Aorta (tissue), 5 donors: ENCODE measurements around the gene ADAMTS6. TPM values are rescaled to one million over a fixed set of nuclear protein-coding genes. Genes with fewer than 3 reads are reported as not detected.
A peak's percentile ranks its signal among the peaks of the same experiment; 100 is the strongest.

ENCODE experiments used
- ATAC-seq: fragments of 200-7000 bp; cut with Tn5 transposase; one replicate; pipeline ENCODE4 v1.9.1; 2022; ENCODE audit warnings: moderate library complexity; ENCODE audit not compliant: low FRiP score
- DNase-seq, 2 donors: peaks; one replicate each; pipeline ENCODE4 v3.0.0-alpha.2; 2020
- H3K27ac ChIP-seq, 2 donors: one replicate each; pipeline ENCODE4 v1.5.1; 2013; ENCODE audit warnings: low read length in 2 of 2, mild to moderate bottlenecking in 2 of 2, moderate library complexity in 2 of 2, control low read depth in 1 of 2, inconsistent platforms in 1 of 2, low read depth in 1 of 2
- H3K27me3 ChIP-seq, 2 donors: one replicate each; pipeline ENCODE4 v1.6.1; 2013; ENCODE audit warnings: control low read depth in 1 of 2, low read length in 1 of 2, mild to moderate bottlenecking in 1 of 2, moderate library complexity in 1 of 2; ENCODE audit not compliant: insufficient read depth in 2 of 2, control insufficient read depth in 1 of 2
- H3K36me3 ChIP-seq, 2 donors: one replicate each; pipeline ENCODE4 v1.6.1; 2013; ENCODE audit warnings: control low read depth in 1 of 2, low read length in 1 of 2, mild to moderate bottlenecking in 1 of 2; ENCODE audit not compliant: insufficient read depth in 2 of 2, control insufficient read depth in 1 of 2
- H3K4me1 ChIP-seq, 2 donors: one replicate each; pipeline ENCODE4 v1.6.1; 2013; ENCODE audit warnings: low read length in 2 of 2, control low read depth in 1 of 2, mild to moderate bottlenecking in 1 of 2, moderate library complexity in 1 of 2; ENCODE audit not compliant: insufficient read depth in 2 of 2, control insufficient read depth in 1 of 2
- H3K4me3 ChIP-seq, 2 donors: one replicate each; pipeline ENCODE4 v1.5.1; 2013; ENCODE audit warnings: low read length in 2 of 2, control low read depth in 1 of 2, mild to moderate bottlenecking in 1 of 2
- H3K9me3 ChIP-seq: one replicate; pipeline ENCODE4 v1.6.1; 2013; ENCODE audit warnings: mild to moderate bottlenecking, low read length; ENCODE audit not compliant: control insufficient read depth
- WGBS, 2 donors: extraction: QIAGEN DNeasy Blood & Tissue Kit; methylation state at CpG; one replicate each; pipeline ENCODE4 v1.1.7; 2013; 5-methylcytosine and 5-hydroxymethylcytosine counted together
- intact Hi-C, 2 donors: fragments of 100-400 bp; cut with DNase I; formaldehyde crosslinking; loops; one replicate each; pipeline versions ENCODE4 v1.14.2 to v1.15.0; 2022
- polyA plus RNA-seq, 2 donors: library from polyadenylated mRNA; stranded (reverse); fragments of 200-250 nt; gene quantifications; one replicate each; pipeline ENCODE4 v1.2.3, GENCODE V29; 2013
- total RNA-seq, 2 donors: library from RNA; stranded (reverse); fragmentation: NEBNext Ultra II Directional; extraction: Animal tissue kit (Norgen Biotek cat#: 25700); gene quantifications; one replicate each; pipeline ENCODE4 v1.2.1, GENCODE V29; 2021
- donor health status: healthy with polysubstance abuse.
- donor health status: Bipolar disorder and iron deficiency.
- donor health status: DM: no; HTN: no; CAD: no.
- donor health status: DM: no; HTN: no; CAD: no.
- donor health status: DM: yes; HTN: yes; CAD: no.

ADAMTS6 gene
- total and polyA plus RNA-seq, 4 donors: 0.31 to 11.5 (median 4.3) TPM

DNA sequence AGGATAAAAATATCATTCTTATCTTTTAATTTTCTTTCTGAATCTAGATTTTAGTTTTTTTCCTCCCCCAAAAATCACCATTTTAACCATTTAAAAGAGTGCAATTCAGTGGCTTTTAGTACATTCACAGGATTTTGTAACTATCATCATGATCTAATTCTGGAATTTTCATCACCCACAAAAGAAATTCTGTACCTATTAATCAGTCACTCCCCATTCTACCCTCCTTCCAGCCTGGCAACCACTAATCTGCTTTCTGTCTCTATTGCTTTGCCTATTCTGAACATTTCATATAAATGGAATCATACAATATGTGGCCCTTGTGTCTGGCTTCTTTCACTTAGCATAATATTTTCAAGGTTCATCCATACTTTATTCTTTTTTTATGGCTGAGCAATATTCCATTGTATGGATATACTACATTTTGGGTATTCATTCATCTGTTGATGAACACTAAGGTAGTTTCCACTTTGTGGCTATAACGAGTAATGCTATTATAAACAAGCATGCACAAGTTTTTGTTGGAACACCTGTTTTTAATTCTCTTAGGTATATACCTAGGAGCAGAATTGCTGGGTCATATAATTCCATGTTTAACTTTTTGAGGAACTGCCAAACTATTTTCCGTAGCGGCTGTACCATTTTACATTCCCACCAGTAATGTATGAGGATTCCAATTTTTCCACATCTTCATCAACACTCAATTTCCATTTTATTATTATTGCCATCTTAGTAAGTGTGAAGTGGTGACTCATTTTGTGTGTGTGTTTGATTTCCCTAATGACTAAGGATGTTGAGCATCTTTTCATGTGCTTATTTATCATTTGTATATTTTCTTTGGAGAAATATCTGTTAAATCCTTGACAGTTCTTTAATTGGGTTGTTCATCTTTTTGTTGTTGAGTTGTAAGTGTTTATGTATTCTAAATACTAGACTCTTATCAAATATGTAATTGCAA, 372.7 kb downstream of the ADAMTS6 start:
- WGBS, 2 donors: 77 to 78% methylated on average over 3 of the region's 3 CpGs
- intact Hi-C loops: loop anchor here (10.0 kb wide), 2 partner anchors 74 to 256 kb away; no protein-coding TSS in a partner anchor
- Histone ChIP-seq H3K27ac (no peak overlapping the region), H3K4me1 (no peaks in the 10 kb centered on the region), H3K4me3 (no peak overlapping the region), H3K27me3 (no peaks in the 10 kb centered on the region), H3K9me3 (no peaks in the 10 kb centered on the region), H3K36me3 (no peaks in the 10 kb centered on the region)
- DNase-seq (no peak), ATAC-seq (no peak)

DNA sequence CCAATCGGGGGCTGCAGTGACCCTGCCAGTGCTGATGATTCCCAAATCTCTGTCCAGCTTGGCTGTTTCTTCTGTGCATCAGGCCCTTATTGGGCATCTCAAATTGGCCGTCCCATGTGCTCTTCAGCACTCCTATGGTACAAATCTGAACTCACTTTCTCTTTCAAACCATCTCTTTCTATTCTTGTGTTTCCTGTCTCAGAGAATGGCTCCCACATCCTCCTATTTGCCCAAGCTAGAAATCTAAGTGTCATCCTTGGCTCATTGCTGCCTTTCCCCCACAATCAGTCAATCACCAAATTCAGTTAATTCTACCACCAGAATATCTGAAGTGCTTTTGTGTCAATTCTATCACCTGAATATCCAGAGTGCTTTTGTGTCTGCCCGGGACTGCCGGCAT, 376.4 kb downstream of the ADAMTS6 start:
- no peak for ATAC-seq
- 96 to 98% methylated on average over 4 of the region's 4 CpGs for WGBS, 2 donors
- Histone ChIP-seq H3K4me3 (no peak overlapping the region), H3K9me3 (no peaks in the 10 kb centered on the region), H3K27ac (no peak overlapping the region), H3K4me1 (peaks cover 0 to 3% of the 10 kb centered on the region in 2 donors), H3K36me3 (no peaks in the 10 kb centered on the region), H3K27me3 (no peaks in the 10 kb centered on the region)
- intact Hi-C loops: loop anchor here (10.0 kb wide), 2 partner anchors 70 to 260 kb away; no protein-coding TSS in a partner anchor
- no peak for DNase-seq

DNA sequence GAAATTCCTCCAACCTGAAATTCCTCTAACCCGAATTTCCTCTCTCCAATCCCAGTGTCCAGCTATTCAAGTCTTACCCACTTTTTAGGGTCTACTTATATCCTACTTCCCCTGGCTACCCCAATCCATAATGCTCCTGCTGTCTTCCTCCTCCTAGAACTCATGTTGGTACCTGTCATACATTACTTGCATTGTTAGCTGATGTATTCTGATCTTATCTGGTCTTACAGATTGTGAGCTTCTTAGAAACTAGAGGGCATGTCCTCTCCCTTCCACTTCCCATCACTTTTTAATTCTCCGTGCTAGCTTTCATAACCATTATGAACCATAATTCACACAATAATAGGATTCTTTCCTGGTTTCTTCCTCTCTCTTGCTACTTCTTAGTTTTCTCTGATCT, 376.9 kb downstream of the ADAMTS6 start:
- ATAC-seq (no peak), DNase-seq (no peak)
- peaks cover 0 to 3% of the 10 kb centered on the region in 2 donors for H3K4me1 ChIP-seq
- H3K4me3 ChIP-seq: no peak overlapping the region
- 87 to 92% methylated on average over 2 of the region's 2 CpGs for WGBS, 2 donors
- no peaks in the 10 kb centered on the region for H3K36me3 ChIP-seq
- intact Hi-C loops: loop anchor here (5.0 to 10.0 kb wide), 5 partner anchors 43 to 377 kb away; partner anchors contain the start of gene ADAMTS6 (in 1 of the 2)
- H3K27ac ChIP-seq: no peak overlapping the region
- H3K9me3 ChIP-seq: no peaks in the 10 kb centered on the region
- H3K27me3 ChIP-seq: no peaks in the 10 kb centered on the region

DNA sequence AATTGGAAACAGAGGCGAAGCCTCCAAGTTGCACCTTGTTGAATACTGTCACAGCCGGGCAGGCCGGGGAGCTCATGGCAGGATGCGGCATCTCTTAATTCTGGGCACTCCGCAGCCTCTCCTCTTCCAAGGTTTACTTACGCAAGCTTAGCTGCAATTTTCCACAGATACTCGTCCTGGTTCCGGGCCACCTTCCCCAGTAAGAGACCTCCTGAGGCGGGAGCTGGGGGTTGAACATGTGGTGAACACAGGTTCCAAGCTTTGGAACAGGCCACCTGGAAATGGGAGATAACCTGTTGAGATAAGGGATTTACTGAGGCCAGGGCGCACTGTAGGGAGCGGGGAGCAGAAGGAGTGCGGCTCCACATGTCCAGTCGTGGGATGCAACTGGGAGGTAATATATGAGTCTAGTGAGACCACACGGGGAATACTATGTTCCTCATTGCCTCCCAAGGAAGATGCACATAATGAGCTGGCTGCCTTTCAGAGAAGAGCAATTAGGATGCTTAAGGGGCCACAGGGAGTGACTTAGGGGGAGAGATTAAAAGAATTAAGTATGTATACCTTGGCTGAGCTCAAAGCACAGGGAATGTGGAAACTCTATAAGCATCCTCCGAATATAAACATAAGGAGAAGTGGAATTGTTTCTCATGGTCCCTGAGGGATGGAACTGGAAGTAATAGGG, 377.8 kb downstream of the ADAMTS6 start:
- H3K27me3 ChIP-seq: no peaks in the 10 kb centered on the region
- WGBS, 2 donors: 86 to 89% methylated on average over 15 of the region's 15 CpGs
- H3K36me3 ChIP-seq: no peaks in the 10 kb centered on the region
- H3K4me3 ChIP-seq: no peak overlapping the region
- H3K9me3 ChIP-seq: no peaks in the 10 kb centered on the region
- intact Hi-C loops: loop anchor here (5.0 to 10.0 kb wide), 5 partner anchors 42 to 378 kb away; partner anchors contain the start of gene ADAMTS6 (in 1 of the 2)
- peak overlapping the region in 1 of 2 donors; percentile 34 for H3K27ac ChIP-seq
- DNase-seq: no peak
- peaks cover 0 to 3% of the 10 kb centered on the region in 2 donors for H3K4me1 ChIP-seq
- no peak for ATAC-seq

DNA sequence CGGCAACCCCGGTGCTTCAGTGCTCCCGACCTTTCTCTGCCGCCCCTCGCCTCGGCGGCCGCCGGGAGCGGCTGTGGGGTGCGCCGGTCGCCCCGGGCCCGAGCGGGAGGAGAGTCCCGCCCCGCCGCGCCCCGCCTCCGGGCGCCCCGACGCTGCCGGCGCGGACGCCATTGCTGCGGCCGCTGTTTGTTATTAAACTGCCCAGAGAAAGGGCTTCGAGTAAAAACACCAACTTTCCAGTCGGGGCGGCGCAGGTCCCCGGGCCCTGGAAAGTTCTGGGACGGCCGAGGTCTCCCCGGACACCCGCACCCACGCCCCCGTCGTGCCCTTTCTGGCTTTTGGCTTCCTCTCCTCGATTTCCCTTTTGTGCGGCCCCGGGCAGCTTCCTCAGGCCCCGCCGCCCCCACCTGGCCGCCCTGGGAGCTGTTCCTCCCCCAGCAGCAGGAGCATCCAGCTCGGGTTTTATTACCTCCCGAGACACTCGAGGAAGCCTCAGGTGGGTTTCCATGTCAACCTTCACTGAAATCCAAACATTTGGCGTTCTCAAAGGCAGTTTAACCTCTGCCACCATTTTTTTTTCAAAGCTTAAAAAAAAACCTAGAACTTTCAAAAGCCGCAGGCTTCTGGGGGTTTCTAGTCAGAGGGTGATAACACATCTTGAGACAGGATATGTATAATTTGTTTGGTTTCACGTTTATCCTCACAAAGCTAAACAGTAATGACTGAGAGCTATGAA, 378.6 kb downstream of the ADAMTS6 start:
- no peaks in the 10 kb centered on the region for H3K36me3 ChIP-seq
- 1% methylated on average over 39 to 55 of the region's 55 CpGs for WGBS, 2 donors
- DNase-seq (peak; percentile 57 to 88), ATAC-seq (peak; percentile 87)
- H3K9me3 ChIP-seq: no peaks in the 10 kb centered on the region
- no peaks in the 10 kb centered on the region for H3K27me3 ChIP-seq
- peaks cover 0 to 3% of the 10 kb centered on the region in 2 donors for H3K4me1 ChIP-seq
- H3K27ac ChIP-seq: peak overlapping the region in 1 of 2 donors; percentile 59
- intact Hi-C loops: loop anchor here (5.0 to 10.0 kb wide), 5 partner anchors 41 to 379 kb away; partner anchors contain the start of gene ADAMTS6 (in 1 of the 2)
- peak overlapping the region; percentile 44 to 64 for H3K4me3 ChIP-seq

DNA sequence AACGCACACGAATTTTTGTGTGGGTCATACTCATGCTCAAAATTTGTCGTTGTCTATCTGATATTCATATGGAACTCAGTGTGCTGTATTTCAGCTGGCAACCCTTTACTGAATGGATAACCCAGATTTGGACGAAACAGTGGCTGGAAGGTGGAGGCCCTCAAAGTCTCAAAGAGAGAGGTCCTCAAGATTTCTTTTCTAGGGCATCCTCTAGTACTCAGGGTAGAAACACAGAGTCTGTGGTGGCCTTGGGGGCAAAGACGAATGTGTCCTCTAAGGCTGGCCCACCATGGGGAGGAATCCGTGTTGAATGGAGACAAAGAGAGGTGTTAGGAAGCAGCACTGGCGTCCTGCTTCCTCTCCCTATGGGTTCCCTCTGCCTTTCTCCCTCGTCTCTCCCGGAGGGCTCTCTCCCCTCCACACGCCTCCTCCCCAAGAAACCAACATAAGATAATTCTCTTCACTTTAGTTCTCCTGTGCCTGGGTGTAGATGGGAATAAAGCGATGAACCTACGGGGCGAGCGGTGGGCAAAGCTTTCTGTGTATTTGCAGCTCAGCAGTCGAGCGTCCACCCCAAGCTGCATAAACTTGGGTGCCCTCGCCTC, 379.2 kb downstream of the ADAMTS6 start:
- peak overlapping the region in 1 of 2 donors; percentile 59 for H3K27ac ChIP-seq

DNA sequence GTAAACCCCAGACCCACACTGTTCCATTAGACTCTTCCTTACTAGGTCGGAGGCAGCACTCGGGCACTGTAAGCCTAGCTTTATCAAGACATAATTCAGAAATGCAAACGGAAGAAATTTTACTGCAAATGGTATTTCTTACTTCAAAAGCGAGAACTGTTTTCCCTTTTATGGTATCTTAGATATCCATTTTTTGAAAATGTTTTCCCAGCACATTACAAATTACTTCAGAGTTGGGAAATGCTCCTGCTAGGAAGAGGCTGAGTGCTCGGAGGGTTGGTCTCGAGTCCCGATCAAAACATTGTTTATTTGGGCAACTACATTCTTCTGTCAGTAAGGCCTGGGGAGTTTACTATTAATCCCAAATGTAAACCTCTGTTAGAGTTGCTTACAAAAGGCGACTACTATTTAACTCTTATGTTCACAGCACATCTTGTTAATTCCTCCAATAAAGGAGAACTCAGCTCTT, 380.1 kb downstream of the ADAMTS6 start:
- Histone ChIP-seq H3K4me1 (peaks cover 0 to 3% of the 10 kb centered on the region in 2 donors), H3K4me3 (no peak overlapping the region), H3K27ac (peak overlapping the region in 1 of 2 donors; percentile 4), H3K27me3 (no peaks in the 10 kb centered on the region), H3K36me3 (no peaks in the 10 kb centered on the region), H3K9me3 (no peaks in the 10 kb centered on the region)
- no peak for DNase-seq
- ATAC-seq: no peak
- intact Hi-C loops: loop anchor here (2.0 to 10.0 kb wide), 7 partner anchors 39 to 381 kb away; partner anchors contain the start of gene ADAMTS6 (in 1 of the 2)
- 25 to 29% methylated on average over 8 of the region's 8 CpGs for WGBS, 2 donors

More for the DNA sequence above, 379.2 kb downstream of the ADAMTS6 start:
- Histone ChIP-seq H3K27me3 (no peaks in the 10 kb centered on the region), H3K4me1 (peaks cover 0 to 3% of the 10 kb centered on the region in 2 donors), H3K9me3 (no peaks in the 10 kb centered on the region), H3K36me3 (no peaks in the 10 kb centered on the region), H3K4me3 (peak overlapping the region; percentile 44 to 64)
- intact Hi-C loops: loop anchor here (5.0 to 10.0 kb wide), 5 partner anchors 40 to 380 kb away; partner anchors contain the start of gene ADAMTS6 (in 1 of the 2)
- DNase-seq (no peak), ATAC-seq (peak; percentile 6)
- WGBS, 2 donors: 34% methylated on average over 17 of the region's 17 CpGs
